ENCODE measurements around the gene ATP7A.
"Not testable (repeated sequence)": the region's sequence is repeated elsewhere in the genome, so short reads cannot be mapped to it uniquely, and the experiment has no call there.

The ATP7A gene

DNA sequence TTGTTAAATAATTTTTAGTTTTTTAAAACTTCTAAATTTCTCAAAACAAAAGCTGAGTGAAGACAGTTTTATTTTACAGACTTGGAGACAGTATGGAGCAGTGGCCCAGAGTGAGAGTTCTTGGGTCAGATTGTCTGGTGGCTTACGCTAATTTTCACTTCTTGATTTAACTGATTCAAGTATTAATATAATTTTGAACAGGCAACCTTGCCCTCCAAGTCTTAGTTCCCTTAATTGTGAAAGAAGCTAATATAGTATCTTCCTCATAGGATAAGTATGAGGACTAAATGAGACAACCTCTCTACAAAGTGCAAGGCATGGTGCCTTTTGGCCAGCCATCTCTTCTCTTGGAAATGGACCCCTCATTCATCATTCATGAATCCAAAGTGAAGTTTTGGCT is 25.4 kb downstream of the ATP7A start:
- H3K27me3 ChIP-seq, result no peaks in the 10 kb centered on the region
- H3K36me3 ChIP-seq, result no peaks in the 10 kb centered on the region
- no peak overlapping the region for H3K4me3 ChIP-seq (ENCODE audit: low read depth in 1 of 2, low read length in 1 of 2)
- no peaks in the 10 kb centered on the region for H3K9me3 ChIP-seq
- H3K4me1 ChIP-seq (ENCODE audit: control insufficient read depth in 1 of 2, insufficient read depth in 1 of 2, low read depth in 1 of 2, low read length in 1 of 2), result peaks cover 16 to 18% of the 10 kb centered on the region in 2 experiments
- no peak overlapping the region for H3K27ac ChIP-seq
- TF ChIP-seq, protein P1, sequence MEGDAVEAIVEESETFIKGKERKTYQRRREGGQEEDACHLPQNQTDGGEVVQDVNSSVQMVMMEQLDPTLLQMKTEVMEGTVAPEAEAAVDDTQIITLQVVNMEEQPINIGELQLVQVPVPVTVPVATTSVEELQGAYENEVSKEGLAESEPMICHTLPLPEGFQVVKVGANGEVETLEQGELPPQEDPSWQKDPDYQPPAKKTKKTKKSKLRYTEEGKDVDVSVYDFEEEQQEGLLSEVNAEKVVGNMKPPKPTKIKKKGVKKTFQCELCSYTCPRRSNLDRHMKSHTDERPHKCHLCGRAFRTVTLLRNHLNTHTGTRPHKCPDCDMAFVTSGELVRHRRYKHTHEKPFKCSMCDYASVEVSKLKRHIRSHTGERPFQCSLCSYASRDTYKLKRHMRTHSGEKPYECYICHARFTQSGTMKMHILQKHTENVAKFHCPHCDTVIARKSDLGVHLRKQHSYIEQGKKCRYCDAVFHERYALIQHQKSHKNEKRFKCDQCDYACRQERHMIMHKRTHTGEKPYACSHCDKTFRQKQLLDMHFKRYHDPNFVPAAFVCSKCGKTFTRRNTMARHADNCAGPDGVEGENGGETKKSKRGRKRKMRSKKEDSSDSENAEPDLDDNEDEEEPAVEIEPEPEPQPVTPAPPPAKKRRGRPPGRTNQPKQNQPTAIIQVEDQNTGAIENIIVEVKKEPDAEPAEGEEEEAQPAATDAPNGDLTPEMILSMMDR (IDR thresholded peaks at IDR 0.05), result no peak

- peaks cover 17 to 18% of the 10 kb centered on the region in 2 experiments for H3K4me1 ChIP-seq (ENCODE audit: control insufficient read depth in 1 of 2, insufficient read depth in 1 of 2, low read depth in 1 of 2, low read length in 1 of 2)
- no peaks in the 10 kb centered on the region for H3K9me3 ChIP-seq
- no peaks in the 10 kb centered on the region for H3K27me3 ChIP-seq
- H3K36me3 ChIP-seq, result no peaks in the 10 kb centered on the region
- no peak overlapping the region for H3K27ac ChIP-seq
- H3K4me3 ChIP-seq (ENCODE audit: low read depth in 1 of 2, low read length in 1 of 2), result no peak overlapping the region
- TF ChIP-seq, protein P1 (IDR thresholded peaks at IDR 0.05), result no peak
Observed at GRCh38 chrX:77936299-77936698, 25.8 kb downstream of the ATP7A start.

GRCh38 chrX:77937291-77937690 is 26.8 kb downstream of the ATP7A start:
- Histone ChIP-seq H3K36me3 (no peaks in the 10 kb centered on the region), H3K9me3 (no peaks in the 10 kb centered on the region), H3K27ac (no peak overlapping the region), H3K4me1 (ENCODE audit: control insufficient read depth in 1 of 2, insufficient read depth in 1 of 2, low read depth in 1 of 2, low read length in 1 of 2) (peaks cover 25 to 27% of the 10 kb centered on the region in 2 experiments), H3K27me3 (no peaks in the 10 kb centered on the region), H3K4me3 (ENCODE audit: low read depth in 1 of 2, low read length in 1 of 2) (no peak overlapping the region)
- TF ChIP-seq, protein P1 (IDR thresholded peaks at IDR 0.05), result no peak

DNA sequence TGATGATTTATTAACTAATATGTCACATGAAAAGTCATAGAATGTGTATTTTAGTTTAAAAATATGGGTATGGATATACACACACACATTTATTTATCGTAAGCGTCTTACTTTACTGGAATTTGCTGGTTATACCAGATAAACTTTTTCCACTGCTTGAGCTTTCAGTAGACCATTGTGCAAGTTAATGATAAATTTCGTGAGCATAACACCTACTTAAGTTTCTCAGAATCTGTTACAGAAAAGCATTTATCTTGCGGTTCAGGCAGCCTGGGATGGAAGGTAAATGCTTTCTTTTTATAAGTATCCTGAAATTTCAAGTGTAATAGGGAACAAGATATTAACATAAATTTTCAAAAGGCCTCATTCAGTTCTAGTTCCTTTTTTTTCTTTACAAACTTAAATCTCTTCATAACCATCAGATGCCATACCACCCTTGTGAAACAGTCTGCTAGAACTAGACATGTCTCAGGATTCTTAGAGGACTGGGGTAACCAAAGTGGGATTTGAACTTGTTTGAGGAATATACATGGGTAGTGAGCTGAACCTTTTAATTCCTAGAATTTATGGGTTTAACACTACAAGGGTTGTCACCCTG is 27.7 kb downstream of the ATP7A start:
- Histone ChIP-seq H3K4me3 (ENCODE audit: low read depth in 1 of 2, low read length in 1 of 2) (no peak overlapping the region), H3K9me3 (no peaks in the 10 kb centered on the region), H3K36me3 (no peaks in the 10 kb centered on the region), H3K27me3 (no peaks in the 10 kb centered on the region), H3K4me1 (ENCODE audit: control insufficient read depth in 1 of 2, insufficient read depth in 1 of 2, low read depth in 1 of 2, low read length in 1 of 2) (peaks cover 33 to 35% of the 10 kb centered on the region in 2 experiments), H3K27ac (peak overlapping the region; percentile 69)
- TF ChIP-seq, protein P1 (IDR thresholded peaks at IDR 0.05), result no peak

DNA sequence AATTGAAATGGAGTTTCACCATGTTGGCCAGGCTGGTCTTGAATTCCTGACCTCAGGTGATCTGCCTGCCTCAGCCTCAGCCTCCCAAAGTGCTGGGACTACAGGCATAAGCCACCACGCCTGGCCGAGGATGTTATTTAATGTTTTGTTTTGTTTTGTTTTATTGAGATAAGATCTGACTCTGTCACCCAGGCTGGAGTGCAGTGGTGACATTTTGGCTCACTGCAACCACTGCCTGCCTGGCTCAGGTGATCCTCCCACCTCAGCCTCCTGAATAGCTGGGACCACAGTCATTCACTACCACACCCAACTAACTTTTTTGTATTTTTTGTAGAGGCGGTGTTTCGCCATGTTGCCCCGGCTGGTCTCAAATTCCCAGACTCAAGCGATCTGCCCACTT is 34.5 kb downstream of the ATP7A start:
- H3K4me1 ChIP-seq (ENCODE audit: control insufficient read depth in 1 of 2, insufficient read depth in 1 of 2, low read depth in 1 of 2, low read length in 1 of 2), result peaks cover 27 to 33% of the 10 kb centered on the region in 2 experiments
- H3K9me3 ChIP-seq; H3K27me3 ChIP-seq; H3K4me3 ChIP-seq (ENCODE audit: low read depth in 1 of 2, low read length in 1 of 2); H3K36me3 ChIP-seq: not testable (repeated sequence)
- H3K27ac ChIP-seq, result peak overlapping the region; percentile 87

DNA sequence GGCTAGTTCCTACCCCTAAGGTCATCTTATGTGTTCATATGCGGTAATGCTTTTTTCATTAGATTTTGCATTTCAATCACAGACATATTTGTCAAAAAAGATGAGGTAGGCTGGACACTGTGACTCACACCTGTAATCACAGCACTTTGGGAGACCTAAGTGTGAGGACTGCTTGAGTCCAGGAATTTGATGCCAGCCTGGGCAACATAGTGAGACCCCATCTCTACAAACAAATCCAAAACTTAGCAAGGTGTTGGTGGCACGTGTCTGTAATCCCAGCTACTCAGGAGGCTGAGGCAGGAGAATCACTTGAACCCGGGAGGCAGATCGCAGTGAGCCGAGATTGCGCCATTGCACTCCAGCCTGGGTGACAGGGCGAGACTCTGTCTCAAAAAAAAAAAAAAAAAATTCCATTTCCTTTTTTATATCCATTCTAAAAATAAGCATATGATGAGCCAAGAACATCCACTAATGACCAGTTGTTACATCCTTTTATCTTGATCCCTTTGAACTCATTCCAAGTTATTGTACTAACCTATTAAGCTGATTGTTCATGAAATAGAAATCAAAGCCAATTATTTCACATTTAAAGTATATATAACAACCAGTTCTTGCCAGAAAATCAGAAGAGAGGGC is 35.5 kb downstream of the ATP7A start:
- Histone ChIP-seq H3K9me3 (no peaks in the 10 kb centered on the region), H3K27ac (no peak overlapping the region), H3K27me3 (no peaks in the 10 kb centered on the region), H3K36me3 (no peaks in the 10 kb centered on the region), H3K4me3 (ENCODE audit: low read depth in 1 of 2, low read length in 1 of 2) (no peak overlapping the region), H3K4me1 (ENCODE audit: control insufficient read depth in 1 of 2, insufficient read depth in 1 of 2, low read depth in 1 of 2, low read length in 1 of 2) (peaks cover 27 to 33% of the 10 kb centered on the region in 2 experiments)
- TF ChIP-seq, protein P1 (IDR thresholded peaks at IDR 0.05), result no peak
